GM18511 (cell line): ENCODE results near the gene HOXA5.

ENCODE experiments used
- ATAC-seq: cut with Tn5 transposase; IDR thresholded peaks from one replicate; pipeline ENCODE4 v1.9.1; 2021; ENCODE audit warnings: mild to moderate bottlenecking, moderate library complexity; ENCODE audit not compliant: unreplicated experiment

HOXA5 gene

DNA sequence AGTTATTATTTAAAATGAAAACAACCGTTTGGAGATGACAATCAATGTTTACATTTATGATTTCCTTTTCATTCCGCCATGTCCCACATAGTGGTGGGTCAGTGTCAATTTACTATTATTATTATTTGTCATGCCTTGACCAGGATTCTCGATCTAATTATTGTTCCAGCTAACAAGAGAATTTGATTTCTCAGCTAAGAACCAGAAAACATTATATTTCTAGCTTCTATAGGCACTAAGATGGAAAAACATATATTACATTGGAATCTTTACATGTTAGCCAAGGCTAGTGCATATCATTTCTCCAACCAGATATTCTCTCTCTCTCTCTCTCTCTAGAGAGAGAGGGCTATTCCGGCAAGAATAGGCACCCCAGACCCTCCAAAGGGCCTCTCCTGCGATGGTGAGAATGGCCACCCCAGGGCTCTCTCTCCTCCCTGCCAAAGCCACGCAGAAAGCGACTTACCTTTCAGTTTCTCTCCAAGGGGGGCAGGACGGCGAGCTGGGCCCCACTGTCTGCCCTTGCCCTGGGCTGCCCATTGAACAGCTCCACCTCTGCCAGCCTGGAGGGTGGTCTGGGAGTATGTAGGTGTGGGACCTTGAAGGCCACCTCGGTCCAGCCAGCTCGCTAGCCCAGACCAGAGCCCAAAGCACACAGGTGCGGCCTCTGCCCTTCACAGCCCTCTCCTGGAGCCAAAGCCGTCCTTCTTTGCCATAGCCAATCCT lies 6.5 kb upstream of the HOXA5 start:
- peak; percentile 11 for ATAC-seq

DNA sequence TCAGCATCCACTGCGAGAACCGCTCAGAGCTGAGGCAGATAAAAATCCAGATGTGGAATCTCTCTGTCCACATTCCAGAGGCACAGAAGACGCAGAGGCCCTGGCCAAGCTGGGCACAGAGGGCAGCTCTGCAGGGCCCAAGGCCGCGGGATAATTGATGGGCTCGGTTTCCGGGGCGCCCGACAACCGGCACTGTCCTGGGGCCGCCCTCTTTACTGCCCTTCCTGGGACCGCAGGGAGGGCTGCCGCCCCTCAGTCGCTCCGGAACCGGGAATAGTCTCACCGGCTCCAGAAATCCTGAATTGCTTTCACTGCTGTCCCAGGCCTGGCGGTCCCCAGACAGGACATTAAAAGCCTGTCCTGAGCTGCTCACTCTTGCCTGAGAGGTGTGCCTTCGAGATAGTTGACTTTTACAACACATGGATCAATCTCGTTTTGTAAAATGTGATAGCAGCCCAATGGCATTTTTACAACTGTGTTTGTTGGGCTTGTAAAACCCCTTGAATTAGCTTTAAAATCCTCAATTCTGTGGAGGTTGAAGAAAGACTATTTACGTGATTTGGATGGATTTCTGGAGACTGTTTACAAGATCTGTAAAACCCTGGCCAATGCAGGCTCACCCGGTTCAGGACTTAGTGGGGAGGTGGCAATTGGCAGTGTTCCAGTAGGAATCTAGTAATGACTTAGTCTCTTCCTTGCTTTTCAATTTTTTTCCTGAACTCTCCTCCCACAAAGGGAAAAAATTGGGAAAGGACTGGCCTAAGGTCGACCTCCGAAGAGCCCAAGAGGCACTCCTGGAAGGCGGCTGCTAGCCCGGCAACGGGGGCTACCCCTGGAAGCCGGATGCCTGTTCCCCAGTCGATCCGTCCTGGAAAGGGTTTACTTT lies 5.5 kb upstream of the HOXA5 start:
- no peak for ATAC-seq

DNA sequence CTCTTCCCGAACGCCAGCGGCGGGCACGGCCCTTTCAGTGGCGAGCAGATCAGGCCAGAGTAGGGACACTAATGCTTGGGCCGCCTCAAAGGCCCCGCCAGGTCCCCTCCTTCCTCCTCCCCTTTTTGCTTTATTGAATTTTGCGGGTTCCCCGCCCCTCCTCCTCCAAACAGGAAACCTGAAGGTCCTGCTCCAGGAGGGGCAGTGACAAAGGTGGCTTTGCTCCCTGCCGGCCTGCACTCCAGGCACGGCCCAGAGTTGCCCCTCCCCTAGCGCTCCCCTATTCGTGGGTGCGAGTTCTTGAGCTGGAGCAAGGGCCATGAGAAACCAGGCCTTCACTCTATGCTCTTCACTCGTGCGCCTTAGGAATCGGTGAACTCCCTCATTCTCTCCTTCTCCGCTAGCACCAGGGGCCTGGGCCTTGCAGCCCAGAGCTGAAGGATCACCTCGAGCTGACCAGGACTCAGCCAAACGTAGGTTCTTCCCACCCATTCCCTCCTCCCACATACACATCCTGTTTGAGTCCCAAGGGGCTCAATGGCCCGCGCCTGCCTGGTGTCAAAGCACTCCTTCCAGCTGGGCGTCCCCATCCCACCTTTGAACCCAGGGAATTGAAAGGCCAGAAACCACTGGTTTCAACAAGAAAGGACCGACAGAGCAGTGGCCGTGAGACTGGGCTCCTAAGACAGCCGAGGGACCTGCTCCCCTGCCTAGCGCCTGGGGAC lies 4.7 kb upstream of the HOXA5 start:
- no peak for ATAC-seq

DNA sequence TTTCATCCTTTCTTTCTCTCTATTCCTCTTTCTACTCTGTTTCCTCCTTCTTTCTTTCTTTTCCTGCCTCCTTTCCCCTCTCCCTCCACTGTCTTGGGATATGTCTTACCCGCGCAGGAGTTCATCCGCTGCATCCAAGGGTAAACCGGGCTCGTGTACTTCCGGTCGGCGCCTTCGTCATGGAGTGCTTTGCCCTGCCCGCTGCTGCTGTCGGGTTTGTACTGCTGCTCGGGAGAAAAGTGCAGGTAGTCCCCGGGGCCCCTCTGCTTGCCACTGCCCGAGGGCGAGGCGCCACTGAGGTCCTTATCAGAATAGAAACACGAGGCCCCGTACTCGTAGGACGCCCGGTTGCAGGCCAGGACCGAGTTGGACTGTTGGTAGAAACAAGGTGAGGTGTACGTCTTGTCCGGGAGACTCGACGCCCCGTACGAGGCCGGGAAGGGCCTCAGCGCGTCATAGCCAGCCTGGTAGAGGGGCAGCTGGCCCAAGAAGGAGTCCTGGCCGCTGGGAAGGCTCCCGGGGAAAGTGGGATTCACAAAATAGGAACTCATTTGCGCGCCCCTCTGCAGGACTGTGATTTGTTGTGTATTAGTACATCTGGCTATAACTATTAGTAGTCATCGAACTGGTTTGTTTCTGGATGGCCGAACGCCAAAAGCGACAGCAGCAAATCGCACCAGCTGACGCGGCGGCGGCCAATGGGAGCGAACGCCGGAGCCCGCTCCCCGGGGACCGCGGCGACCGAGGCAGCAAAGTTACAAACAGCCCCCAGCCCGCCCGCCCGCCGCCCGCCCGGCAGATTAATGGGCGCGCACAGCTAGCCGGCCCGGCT lies 3.9 kb upstream of the HOXA5 start, which contains the start of gene HOXA6:
TSS of gene HOXA6 (minus strand) at position 576 of the 832 bp plus-strand sequence. CDS start at position 551, 25 bp downstream.
- no peak for ATAC-seq

DNA sequence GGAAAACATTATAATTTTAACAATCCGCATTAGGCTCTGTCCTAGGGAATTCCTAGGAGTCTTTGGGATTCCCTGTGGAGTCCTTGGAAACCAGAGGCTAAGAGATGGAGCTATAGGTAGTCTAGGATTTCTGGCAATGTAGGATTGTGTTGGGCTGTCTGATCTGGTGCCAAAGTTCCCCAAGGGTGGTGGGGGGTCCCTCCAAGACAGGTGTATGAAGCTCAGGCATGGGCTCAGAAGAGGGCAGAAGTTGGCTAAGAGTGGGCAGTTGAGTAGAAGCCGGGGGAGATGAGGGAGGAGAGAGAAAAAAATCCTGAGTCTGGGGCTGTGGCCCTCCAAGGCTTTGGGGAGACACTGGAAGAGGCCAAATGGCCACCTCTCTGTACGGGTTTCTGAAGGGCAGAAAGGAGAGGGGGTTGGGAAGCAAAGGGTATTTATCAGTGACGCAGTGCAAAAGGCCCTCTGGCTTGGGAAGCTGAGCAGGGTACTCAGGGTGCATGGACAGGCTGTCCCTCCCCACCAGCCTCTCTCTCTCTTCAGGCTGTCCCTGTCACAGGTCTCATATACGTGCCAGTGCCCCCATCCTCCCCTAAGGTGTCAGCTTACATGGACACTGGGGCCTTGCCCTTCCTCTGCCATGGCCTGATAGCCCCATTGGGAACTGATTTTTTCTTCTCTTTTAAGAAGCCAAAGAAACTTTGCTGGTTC lies 3.2 kb upstream of the HOXA5 start:
- no peak for ATAC-seq

DNA sequence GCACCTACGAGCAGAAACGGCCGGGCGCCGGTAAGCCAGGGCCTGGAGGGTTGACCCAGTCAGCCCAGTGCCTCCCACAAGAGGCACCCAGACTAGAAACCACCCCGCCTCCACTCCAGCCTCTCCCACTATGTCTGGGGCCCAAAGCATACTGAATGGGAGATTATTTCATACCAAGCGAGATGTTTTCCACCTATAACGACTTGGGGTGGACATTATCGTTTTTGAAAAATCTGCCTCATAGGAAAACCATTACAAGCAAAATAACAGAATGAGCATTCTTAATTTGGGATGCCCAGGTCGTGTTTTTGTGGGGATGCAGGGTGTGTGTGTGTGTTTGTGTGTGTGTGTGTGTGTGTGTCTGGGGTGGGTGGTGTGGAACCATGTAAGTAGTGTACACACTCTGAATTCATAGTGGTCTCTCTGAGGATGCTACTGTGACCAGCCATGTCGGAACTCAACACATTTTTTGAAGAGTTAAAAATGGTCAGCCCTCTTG lies 2.5 kb upstream of the HOXA5 start:
- no peak for ATAC-seq

DNA sequence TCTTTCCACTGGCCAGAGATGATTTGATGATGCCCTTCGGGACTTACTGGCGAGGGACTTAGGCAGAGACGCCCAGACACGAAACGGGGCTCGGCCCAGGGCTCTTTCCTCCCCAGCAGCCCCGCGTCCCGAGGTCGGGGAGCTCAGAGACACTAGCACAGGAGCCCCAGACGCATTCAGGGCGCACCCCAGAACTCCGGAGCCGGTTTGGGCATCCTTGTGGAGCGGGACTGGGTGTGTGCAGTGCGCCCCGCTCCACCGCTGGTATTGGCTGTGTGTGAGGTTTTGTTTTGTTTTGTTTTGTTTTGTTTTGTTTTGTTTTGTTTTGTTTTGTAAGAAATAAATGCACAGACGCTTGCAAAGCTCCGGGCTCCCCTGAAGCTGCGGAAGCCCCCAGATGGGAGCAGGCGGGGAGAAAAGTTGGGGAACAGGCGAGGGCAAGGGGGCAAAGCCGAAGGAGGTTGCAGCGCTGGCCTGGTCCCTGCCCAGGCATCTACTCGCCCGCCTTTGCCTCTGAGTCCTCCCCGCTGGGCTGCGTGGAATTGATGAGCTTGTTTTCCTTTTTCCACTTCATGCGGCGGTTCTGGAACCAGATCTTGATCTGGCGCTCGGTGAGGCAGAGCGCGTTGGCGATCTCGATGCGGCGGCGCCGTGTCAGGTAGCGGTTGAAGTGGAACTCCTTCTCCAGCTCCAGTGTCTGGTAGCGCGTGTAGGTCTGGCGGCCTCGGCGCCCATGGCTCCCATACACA lies 1.9 kb upstream of the HOXA5 start:
- no peak for ATAC-seq

DNA sequence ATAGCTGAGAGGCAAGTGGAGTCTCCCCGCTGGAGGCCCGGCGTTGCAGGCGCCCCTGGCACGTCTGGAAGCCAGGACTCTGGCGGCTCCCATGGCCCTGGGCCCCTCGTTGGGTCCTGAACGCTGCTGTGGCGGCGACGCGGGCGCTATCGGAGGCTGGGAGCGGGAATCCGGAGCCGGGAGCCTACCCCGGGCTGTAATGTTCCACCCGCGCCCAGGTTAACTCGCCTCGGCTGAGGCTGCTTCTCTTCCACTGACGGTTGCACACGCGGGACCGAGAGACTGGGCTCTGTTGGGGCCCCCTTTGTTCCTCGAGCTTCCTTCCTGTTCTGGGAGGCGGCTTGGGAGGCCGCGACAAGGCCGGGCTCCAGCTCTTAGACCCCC lies 1.3 kb upstream of the HOXA5 start:
- no peak for ATAC-seq

DNA sequence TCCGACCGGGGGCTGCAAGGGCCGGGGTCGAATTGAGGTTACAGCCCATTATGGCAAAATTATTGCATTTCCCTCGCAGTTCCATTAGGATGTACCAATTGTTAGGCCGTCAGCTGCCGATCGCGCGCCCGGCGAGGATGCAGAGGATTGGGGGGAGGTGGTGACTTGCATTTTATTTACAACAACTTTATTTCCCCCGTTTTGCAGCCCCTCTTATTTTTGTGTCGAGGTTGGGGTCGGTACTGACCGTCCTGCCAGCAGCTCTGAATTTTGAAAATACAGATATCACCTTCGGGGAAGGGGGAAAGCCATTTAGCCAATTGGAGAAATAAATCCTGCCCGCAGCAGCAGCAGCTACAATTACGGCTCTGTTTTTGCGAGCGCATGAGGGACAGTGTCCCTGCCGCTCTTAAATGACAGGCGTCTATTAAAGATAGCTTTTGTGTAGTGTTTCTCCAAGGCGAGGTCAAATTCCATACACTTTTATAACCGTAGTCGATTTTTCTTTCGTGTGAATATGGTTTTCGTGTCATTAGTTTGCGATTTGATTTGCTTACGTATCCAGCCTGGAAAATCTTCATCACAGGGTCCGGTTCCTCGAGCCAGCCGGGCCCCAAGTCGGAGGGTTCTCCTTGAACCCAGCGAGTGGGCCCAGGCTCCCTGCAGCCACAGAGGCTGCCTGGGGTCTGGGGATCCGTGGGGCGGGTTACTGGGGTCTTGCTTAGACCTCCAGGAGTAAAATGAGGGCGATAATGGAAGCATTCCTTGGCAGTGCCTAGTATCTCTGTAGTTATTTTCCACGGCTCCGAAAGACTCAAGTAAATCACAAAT lies 684 bp upstream of the HOXA5 start:
- ATAC-seq: no peak

DNA sequence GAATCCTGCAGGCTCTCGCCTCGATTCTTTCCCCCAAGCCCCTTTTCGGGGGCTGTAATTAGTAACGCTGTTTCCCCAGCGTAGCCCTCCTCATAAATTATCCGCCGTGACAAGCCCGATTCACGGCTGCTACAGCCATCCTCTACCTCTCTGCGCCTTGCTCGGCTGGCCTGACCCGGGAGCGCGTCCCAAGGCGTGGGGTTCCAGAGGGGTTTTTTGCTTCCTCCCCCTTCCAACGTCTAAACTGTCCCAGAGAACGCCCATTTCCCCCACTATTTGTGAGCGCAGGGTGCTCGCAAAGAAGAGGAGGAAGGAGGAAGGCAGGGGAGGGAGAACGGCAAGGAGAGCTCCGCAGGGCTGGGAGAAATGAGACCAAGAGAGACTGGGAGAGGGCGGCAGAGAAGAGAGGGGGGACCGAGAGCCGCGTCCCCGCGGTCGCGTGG lies 880 bp downstream of the HOXA5 start:
- no peak for ATAC-seq

DNA sequence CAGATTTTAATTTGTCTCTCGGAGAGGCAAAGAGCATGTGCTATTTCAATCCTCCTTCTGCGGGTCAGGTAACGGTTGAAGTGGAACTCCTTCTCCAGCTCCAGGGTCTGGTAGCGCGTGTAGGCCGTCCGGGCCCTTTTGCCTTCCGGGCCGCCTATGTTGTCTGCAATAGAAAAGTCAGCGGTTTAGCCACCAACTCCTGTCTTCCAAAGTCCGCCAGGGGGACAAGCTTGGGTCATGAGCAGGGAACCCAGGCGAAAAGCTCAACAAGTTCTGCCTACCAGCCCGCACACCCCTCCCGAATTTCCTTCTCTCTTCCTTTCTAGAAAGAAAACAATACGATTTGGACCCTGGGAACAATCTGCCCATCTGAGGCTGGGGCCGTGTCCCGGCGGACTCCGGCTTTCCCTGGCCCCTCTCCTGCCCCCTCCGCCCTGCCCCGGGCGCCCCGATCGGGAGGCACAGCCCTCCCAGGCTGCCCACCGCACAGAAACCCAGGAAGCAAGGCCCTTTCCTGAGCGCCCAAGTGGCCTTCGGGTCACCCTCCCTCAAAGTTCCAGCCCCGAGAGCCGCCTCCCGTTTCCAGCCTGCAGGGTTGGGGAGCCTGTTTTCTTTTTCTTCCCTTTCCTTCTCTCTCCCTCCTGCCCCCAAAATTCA lies 1.4 kb downstream of the HOXA5 start:
- no peak for ATAC-seq

DNA sequence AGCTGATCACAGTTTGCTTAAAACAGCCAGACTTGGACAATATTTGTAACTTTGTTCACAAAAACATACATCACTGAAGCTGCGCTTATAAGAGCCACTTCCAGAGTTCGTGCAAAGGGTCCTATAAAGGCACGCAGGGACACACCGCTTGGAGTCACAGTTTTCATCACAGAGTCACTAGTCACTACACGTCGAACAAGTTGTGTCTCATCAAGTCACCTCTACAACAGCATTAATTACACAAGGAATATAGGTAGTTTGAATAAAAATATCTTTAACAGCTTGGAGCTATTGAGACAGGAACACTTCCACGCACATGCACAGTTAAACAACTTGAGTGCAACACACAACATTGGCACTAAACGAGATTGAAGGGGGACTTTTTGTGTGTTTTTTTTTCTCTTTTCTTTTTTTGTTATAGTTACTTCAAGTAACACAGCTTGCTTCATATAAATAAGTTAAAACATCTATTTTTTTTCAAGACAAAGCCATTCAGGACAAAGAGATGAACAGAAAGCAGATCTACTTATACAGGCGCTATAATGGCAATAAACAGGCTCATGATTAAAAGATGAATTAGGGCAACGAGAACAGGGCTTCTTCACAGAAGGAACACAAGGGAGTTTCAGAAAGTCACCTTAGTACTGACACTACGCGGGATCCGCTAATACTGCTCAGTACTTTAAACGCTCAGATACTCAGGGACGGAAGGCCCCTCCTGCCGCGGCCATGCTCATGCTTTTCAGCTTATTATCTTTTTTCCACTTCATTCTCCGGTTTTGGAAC lies 2.2 kb downstream of the HOXA5 start:
- no peak for ATAC-seq

DNA sequence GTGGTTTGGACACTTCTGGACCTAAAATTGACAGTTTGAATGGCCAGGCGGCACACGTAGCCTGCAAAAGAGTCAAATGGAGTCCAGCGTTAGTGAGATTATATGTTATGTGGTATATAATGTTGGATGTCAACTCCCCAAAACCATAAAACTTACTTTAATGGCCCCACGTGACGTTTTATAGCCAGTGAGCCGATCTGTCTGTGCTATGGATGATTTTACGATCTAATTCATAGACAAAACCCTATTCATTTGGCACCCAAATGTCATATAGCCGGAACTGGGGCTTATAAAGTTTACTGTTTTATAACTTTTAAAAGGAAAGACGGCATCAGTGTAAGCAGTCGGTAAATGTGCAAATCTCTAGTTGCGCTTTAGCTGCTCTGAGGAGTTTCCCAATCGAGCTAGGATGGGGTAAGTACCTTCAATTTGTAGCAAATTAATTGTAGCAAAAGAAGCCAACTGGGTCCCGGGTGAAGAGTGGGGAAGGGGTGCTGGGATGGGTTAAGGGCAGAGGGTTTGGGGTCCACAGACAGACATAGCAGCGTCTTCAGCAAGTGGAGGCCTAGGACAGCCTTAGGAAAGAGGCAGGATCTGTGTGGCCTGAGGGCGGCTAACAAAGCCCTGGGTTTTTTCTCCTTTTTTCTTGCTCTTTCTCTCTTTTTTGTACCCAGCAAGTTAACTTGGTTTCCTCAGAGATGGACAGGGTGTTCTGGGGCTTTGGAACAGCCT lies 3.2 kb downstream of the HOXA5 start:
- ATAC-seq: no peak

DNA sequence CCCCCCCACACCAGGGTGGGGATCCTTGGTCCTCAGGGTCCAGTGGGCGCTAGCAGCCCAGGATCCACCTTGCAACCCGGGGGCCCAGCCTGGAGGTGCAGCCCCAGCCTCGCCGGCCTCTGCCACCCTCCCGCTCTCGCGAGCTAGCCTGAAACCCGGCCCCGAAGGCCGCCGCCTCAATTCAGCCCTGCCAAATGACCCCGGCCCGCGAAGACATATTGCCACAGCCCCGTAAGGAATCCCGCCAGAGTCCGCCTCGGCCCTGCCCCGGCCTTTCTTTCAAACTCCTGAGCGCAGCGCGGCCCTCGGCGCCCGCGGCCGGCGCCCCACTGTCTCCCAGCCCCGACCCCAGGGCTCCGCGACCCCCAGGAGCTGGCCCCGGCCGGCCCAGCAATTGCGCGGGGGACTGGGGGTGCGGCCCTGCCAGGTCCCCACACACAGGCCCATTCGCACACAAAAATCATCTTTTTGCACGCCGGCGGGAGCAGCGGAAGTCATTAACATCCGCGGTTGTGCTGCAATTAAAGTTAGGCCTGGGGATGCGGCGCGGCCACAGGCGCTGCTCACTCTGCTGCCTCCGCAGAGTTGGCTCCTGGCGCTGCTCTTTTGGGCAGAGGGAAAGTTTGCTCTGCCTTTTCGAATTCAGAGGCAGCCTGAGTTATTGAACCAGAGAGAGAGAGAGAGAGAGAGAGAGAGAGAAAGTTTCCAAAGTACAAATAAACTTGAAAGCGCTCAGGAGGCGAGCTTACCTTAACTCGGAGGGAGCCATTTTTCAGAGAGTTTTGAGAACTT lies 4.0 kb downstream of the HOXA5 start:
- ATAC-seq: no peak

DNA sequence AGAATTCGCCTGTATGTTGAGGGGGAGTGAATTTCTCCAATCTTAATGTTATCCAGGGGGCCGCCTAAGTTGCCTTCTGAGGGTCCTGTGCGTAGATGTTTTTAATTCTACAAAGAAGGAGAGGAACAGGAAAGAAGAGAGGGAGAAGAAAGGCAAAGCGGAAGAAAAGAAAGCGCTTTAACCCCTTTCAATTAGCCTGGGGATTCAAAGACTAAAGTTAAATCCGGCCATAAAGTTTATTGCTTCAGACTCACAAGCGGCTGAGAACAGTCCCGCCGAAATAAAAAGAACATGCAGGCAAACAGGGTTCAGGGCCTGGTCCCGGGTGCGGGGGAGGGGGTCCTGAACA lies 4.5 kb downstream of the HOXA5 start:
- ATAC-seq: no peak

DNA sequence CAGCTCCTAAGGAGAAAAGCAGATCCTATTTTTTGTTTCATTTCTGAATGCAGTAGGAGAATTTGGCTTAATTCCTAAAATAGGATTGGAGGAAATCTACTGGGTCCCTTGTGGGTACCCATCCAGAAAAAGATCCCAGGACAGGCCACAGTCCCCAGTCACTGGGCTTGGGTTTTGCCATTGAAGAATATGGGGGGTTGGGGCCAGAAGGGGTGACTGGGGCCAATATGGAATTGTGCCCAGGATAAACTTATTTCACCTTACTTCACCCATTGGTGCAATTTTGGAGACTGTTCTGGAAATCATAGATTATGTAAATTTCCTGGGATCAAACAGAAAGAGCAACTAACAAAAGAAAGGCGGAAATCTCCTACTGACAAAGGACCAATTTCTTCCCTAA lies 5.0 kb downstream of the HOXA5 start:
- no peak for ATAC-seq
